Fibroblast of the aortic adventitia (primary cell): ENCODE results near the gene FLAD1. TPM values are rescaled to one million over a fixed set of nuclear protein-coding genes. Genes with fewer than 3 reads are reported as not detected.

Experiments
- DNase-seq: peaks from one replicate; pipeline ENCODE4 v3.0.0-alpha.2; 2010; ENCODE audit warnings: low read depth
- H3K4me3 ChIP-seq: 2 replicates; pipeline ENCODE4 v1.5.1; 2011; ENCODE audit warnings: low read depth, mild to moderate bottlenecking, control low read depth, low read length, moderate library complexity
- total RNA-seq: library from RNA; depleted of rRNA; stranded (reverse); fragments of >200 nt; gene quantifications from 2 replicates; pipeline ENCODE4 v1.2.3, GENCODE V29; 2012; ENCODE audit warnings: low replicate concordance
- TF ChIP-seq, protein P1 (sequence below): IDR thresholded peaks from 2 replicates; pipeline ENCODE4 v1.5.1; 2011; ENCODE audit warnings: mild to moderate bottlenecking, low read length, control low read depth, inconsistent platforms; ENCODE audit not compliant: insufficient read depth

FLAD1 gene
- total RNA-seq, 1 donor: 17.7 TPM

- H3K4me3 ChIP-seq: no peak overlapping the region
- no peak for DNase-seq
- TF ChIP-seq, protein P1, sequence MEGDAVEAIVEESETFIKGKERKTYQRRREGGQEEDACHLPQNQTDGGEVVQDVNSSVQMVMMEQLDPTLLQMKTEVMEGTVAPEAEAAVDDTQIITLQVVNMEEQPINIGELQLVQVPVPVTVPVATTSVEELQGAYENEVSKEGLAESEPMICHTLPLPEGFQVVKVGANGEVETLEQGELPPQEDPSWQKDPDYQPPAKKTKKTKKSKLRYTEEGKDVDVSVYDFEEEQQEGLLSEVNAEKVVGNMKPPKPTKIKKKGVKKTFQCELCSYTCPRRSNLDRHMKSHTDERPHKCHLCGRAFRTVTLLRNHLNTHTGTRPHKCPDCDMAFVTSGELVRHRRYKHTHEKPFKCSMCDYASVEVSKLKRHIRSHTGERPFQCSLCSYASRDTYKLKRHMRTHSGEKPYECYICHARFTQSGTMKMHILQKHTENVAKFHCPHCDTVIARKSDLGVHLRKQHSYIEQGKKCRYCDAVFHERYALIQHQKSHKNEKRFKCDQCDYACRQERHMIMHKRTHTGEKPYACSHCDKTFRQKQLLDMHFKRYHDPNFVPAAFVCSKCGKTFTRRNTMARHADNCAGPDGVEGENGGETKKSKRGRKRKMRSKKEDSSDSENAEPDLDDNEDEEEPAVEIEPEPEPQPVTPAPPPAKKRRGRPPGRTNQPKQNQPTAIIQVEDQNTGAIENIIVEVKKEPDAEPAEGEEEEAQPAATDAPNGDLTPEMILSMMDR: no peak
These were observed 43.0 kb downstream of the FLAD1 start for GRCh38 chr1:155026154-155026553.

DNA sequence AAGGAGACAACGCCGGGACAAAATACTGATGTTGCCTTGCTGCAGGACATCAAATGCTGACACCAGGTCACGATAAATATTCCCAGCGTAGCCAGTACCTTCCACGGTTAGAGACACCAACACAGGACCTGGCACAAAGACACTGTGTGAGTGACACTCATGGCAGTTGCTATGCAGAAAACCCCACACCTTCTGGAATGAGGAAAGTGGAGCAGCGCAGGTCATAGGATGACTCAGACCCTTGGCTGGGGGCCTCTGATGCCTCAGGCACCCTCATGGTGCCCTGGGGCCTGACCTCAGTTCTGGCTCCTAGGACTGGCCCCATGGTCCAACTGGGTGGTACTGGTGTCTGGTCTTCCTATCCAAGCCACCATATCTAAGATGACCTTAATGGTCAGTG, 43.4 kb downstream of the FLAD1 start:
- no peak overlapping the region for H3K4me3 ChIP-seq
- TF ChIP-seq, protein P1: no peak
- no peak for DNase-seq

GRCh38 chr1:155029513-155030242, 46.5 kb downstream of the FLAD1 start:
- H3K4me3 ChIP-seq: no peak overlapping the region
- TF ChIP-seq, protein P1: no peak
- no peak for DNase-seq

DNA sequence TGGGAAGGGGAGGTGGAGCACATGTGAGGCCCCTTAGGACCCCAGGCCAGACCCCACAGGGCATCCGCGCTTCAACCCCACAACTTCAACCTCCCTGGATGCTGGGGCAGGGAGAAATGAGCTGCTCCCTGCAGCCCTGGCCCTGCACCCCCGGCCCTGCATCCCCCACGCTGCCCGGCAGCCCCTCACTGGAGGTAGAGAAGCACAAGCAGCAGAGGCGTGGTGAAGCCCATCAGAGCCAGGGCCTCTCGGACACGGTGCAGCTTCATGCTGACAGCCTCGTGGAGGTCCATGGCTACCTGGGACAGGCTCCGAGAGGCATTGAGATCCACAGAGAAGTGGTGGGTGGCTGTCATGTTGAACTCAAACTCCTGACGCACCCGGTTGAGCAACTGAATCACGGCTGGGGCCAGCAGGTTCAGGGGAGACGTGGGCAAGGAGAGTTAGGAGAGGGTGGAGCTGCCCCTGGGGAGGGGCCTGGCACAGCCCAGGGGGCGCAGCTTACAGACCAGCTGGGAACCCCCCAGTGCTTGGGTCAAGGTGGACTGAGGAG, 47.2 kb downstream of the FLAD1 start:
- TF ChIP-seq, protein P1: no peak

DNA sequence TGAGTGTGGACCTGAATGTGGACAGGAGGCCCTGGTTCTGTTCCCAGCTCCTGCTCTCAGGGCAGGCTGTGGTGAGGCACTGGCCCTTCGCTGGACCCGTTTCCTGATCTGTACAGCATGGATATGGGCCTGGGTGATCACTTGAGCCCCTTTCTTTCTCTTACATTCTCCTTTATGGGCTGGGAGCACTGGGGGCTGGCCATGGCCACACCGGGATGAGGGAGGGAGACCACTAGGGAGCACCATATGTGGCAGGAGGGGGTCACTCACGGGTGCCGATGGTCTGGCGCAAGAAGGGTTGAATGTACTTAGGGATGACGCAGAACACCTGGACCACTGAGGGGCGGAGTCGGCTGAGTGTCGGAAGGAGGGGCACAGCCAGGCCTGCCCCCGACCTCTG, 47.8 kb downstream of the FLAD1 start:
- H3K4me3 ChIP-seq: no peak overlapping the region
- TF ChIP-seq, protein P1: no peak
- no peak for DNase-seq

More for the DNA sequence above, 47.2 kb downstream of the FLAD1 start:
- no peak for DNase-seq
- H3K4me3 ChIP-seq: no peak overlapping the region

GRCh38 chr1:155032886-155033285, 49.7 kb downstream of the FLAD1 start:
- DNase-seq: no peak
- H3K4me3 ChIP-seq: no peak overlapping the region
- TF ChIP-seq, protein P1: no peak
